MCF 10A (cell line): ENCODE results near the gene ATOH8. TPM values are rescaled to one million over a fixed set of nuclear protein-coding genes. Genes with fewer than 3 reads are reported as not detected.

Experiments used
- BruUV-seq: library from RNA; stranded (reverse); fragments of 400-500 nt; replicated peaks from 2 replicates; lab custom pipeline; 2021; lab: Mats Ljungman, UMichigan
- CTCF ChIA-PET: fragments of 300-600 bp; sonication (Branson Sonifier 250); formaldehyde crosslinking; extraction: SDS; loops from one replicate; lab custom pipeline; 2021; ENCODE audit warnings: antibody characterized with exemption, inconsistent platforms; lab: Yijun Ruan, JAX
- POLR2A ChIA-PET: fragments of 300-600, 350-650 bp; sonication (Branson Sonifier 250); formaldehyde crosslinking; extraction: SDS; loops from one replicate; lab custom pipeline; 2020; ENCODE audit warnings: antibody characterized with exemption, inconsistent platforms; lab: Yijun Ruan, JAX
- DNase-seq: peaks from one replicate; pipeline ENCODE4 v3.0.0-alpha.2; 2018; ENCODE audit not compliant: unreplicated experiment
- H3K27ac Mint-ChIP-seq: one replicate; pipeline ENCODE4 v1.8.0; 2022; ENCODE audit warnings: mild to moderate bottlenecking, low read depth, mixed read lengths; ENCODE audit not compliant: unreplicated experiment
- H3K27me3 Mint-ChIP-seq: one replicate; pipeline ENCODE4 v1.8.0; 2022; ENCODE audit warnings: mixed read lengths; ENCODE audit not compliant: insufficient read depth, unreplicated experiment
- H3K36me3 Mint-ChIP-seq: one replicate; pipeline ENCODE4 v1.8.0; 2022; ENCODE audit warnings: mild to moderate bottlenecking, moderate library complexity, mixed read lengths; ENCODE audit not compliant: insufficient read depth, unreplicated experiment
- H3K4me1 Mint-ChIP-seq: one replicate; pipeline ENCODE4 v1.8.0; 2022; ENCODE audit warnings: mixed read lengths; ENCODE audit not compliant: insufficient read depth, unreplicated experiment
- H3K4me3 Mint-ChIP-seq: one replicate; pipeline ENCODE4 v1.8.0; 2022; ENCODE audit warnings: mild to moderate bottlenecking, moderate library complexity, mixed read lengths; ENCODE audit not compliant: unreplicated experiment
- H3K9me3 Mint-ChIP-seq: one replicate; pipeline ENCODE4 v1.8.0; 2022; ENCODE audit warnings: mixed read lengths; ENCODE audit not compliant: unreplicated experiment
- intact Hi-C: fragments of 100-400 bp; cut with micrococcal nuclease; formaldehyde crosslinking; loops from 2 replicates; pipeline ENCODE4 v1.14.1; 2022
- total RNA-seq: library from RNA; stranded (reverse); gene quantifications from 2 replicates; pipeline ENCODE4 v1.2.3, GENCODE V29; 2022
- TF ChIP-seq, protein P1 (sequence below): fragments of 200-600 bp; IDR thresholded peaks from one replicate; pipeline ENCODE4 v1.8.0; 2022; ENCODE audit warnings: antibody characterized with exemption, mild to moderate bottlenecking; ENCODE audit not compliant: unreplicated experiment

The ATOH8 gene
- total RNA-seq, 1 experiment from 2014 or later = 0.72 TPM

DNA sequence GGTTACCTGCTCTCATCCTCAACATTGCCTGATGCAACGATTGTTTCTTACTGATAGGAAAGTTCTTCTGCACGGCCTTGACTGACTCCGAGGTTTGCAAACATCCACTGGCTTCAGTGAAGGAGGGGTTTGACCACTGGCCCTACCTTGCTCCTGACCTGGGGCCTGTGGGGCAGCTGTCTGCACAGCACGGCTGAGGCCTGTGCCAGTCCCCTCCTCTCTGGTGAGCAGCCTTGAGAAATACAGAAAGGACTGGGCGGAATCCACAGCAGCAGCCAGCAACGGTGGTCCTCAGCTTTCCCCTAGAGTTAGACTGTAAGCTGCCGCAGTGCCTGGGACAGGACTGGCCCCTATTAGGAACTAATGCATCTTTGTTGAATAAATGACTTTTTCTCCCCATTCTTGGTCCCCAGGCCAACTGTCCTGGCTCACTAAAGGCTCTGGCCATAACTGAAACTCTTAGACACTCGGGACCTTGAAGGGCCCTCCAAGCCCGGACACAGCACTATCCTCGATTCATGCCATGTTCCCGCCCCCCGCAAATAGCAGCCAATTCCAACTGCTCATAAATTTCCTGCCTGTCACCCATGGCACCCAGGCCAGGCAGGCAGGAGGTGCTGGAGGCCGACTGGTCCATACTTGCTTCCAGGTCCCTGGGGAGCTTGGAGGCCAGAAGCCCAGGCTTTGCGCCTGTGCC, 26.7 kb downstream of the ATOH8 start:
- Mint-ChIP-seq H3K36me3 (no peaks in the 10 kb centered on the region), H3K4me1 (peaks cover 11% of the 10 kb centered on the region), H3K4me3 (no peak overlapping the region), H3K27me3 (no peaks in the 10 kb centered on the region), H3K27ac (no peak overlapping the region), H3K9me3 (no peaks in the 10 kb centered on the region)
- ChIA-PET CTCF (interaction anchor here (2.0 kb wide), 1 partner anchor 34 kb away, joined by 7 read pairs; no protein-coding TSS in a partner anchor), POLR2A (no interaction called here)
- no peak for DNase-seq
- BruUV-seq = no TSS peak
- TF ChIP-seq, protein P1, sequence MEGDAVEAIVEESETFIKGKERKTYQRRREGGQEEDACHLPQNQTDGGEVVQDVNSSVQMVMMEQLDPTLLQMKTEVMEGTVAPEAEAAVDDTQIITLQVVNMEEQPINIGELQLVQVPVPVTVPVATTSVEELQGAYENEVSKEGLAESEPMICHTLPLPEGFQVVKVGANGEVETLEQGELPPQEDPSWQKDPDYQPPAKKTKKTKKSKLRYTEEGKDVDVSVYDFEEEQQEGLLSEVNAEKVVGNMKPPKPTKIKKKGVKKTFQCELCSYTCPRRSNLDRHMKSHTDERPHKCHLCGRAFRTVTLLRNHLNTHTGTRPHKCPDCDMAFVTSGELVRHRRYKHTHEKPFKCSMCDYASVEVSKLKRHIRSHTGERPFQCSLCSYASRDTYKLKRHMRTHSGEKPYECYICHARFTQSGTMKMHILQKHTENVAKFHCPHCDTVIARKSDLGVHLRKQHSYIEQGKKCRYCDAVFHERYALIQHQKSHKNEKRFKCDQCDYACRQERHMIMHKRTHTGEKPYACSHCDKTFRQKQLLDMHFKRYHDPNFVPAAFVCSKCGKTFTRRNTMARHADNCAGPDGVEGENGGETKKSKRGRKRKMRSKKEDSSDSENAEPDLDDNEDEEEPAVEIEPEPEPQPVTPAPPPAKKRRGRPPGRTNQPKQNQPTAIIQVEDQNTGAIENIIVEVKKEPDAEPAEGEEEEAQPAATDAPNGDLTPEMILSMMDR = no peak
- intact Hi-C loops = no loop called here

GRCh38 chr2:85781013-85781332, 27.2 kb downstream of the ATOH8 start:
- intact Hi-C loops = no loop called here
- no peaks in the 10 kb centered on the region for H3K27me3 Mint-ChIP-seq
- H3K4me3 Mint-ChIP-seq = no peak overlapping the region

GRCh38 chr2:85783796-85784195, 30.0 kb downstream of the ATOH8 start:
- no TSS peak for BruUV-seq
- H3K4me1 Mint-ChIP-seq = peaks cover 11% of the 10 kb centered on the region
- no peak overlapping the region for H3K4me3 Mint-ChIP-seq
- intact Hi-C loops = no loop called here
- TF ChIP-seq, protein P1 = no peak
- no peak overlapping the region for H3K27ac Mint-ChIP-seq
- H3K27me3 Mint-ChIP-seq = peaks cover 2% of the 10 kb centered on the region
- H3K9me3 Mint-ChIP-seq = no peaks in the 10 kb centered on the region
- ChIA-PET CTCF (interaction anchor here (0.7 to 1.3 kb wide), 3 partner anchors 9 to 18 kb away, joined by 3 to 4 read pairs (median 4); no protein-coding TSS in a partner anchor), POLR2A (interaction anchor here (0.7 to 5.5 kb wide), 2 partner anchors 8 to 11 kb away, joined by 3 to 22 read pairs; no protein-coding TSS in a partner anchor)
- DNase-seq = no peak
- H3K36me3 Mint-ChIP-seq = no peaks in the 10 kb centered on the region

More at GRCh38 chr2:85781013-85781332, 27.2 kb downstream of the ATOH8 start:
- H3K9me3 Mint-ChIP-seq = no peaks in the 10 kb centered on the region
- DNase-seq = no peak
- no peaks in the 10 kb centered on the region for H3K36me3 Mint-ChIP-seq
- ChIA-PET CTCF (no interaction called here), POLR2A (no interaction called here)
- TF ChIP-seq, protein P1 = no peak
- H3K27ac Mint-ChIP-seq = no peak overlapping the region
- no TSS peak for BruUV-seq
- H3K4me1 Mint-ChIP-seq = peaks cover 11% of the 10 kb centered on the region

- no peak overlapping the region for H3K27ac Mint-ChIP-seq
- no peaks in the 10 kb centered on the region for H3K9me3 Mint-ChIP-seq
- no TSS peak for BruUV-seq
- H3K4me3 Mint-ChIP-seq = no peak overlapping the region
- DNase-seq = no peak
- H3K27me3 Mint-ChIP-seq = peaks cover 10% of the 10 kb centered on the region
- intact Hi-C loops = no loop called here
- CTCF ChIA-PET = interaction anchor here (0.7 to 1.6 kb wide), 5 partner anchors 8 to 26 kb away, joined by 3 to 4 read pairs (median 3); no protein-coding TSS in a partner anchor
- no peaks in the 10 kb centered on the region for H3K36me3 Mint-ChIP-seq
- H3K4me1 Mint-ChIP-seq = peaks cover 5% of the 10 kb centered on the region
- TF ChIP-seq, protein P1 = no peak
- POLR2A ChIA-PET = interaction anchor here (0.7 to 5.5 kb wide), 2 partner anchors 9 to 12 kb away, joined by 3 to 22 read pairs; no protein-coding TSS in a partner anchor
Measured at GRCh38 chr2:85784474-85784986, 30.7 kb downstream of the ATOH8 start.
